T-cell (primary cell): ENCODE results near the gene PRPSAP1. TPM values are rescaled to one million over a fixed set of nuclear protein-coding genes. Genes with fewer than 3 reads are reported as not detected.
A peak's percentile ranks its signal among the peaks of the same experiment; 100 is the strongest.
"Not testable (repeated sequence)": the region's sequence is repeated elsewhere in the genome, so short reads cannot be mapped to it uniquely, and the experiment has no call there.

Experiments
- ATAC-seq, 4 experiments: fragments of 200-7000 bp in 3 of 4; fragments of 150-1000 bp in 1 of 4; cut with Tn5 transposase; replicated peaks in 1 of 4; 1 replicate in 3 of 4; 2 replicates in 1 of 4; pipeline ENCODE4 v1.10.0; 2021; ENCODE audit warnings: moderate library complexity in 3 of 4, mild to moderate bottlenecking in 2 of 4, moderate number of reproducible peaks in 1 of 4
- CTCF ChIA-PET, 2 donors: fragments of 300-600 bp; sonication (Branson Sonifier 250); formaldehyde crosslinking; loops; one replicate each; lab custom pipeline; 2022; ENCODE audit warnings: antibody characterized with exemption in 2 of 2; lab: Charles Lee
- POLR2A ChIA-PET, 2 donors: fragments of 300-600 bp; sonication (Branson Sonifier 250); formaldehyde crosslinking; loops; one replicate each; lab custom pipeline; 2022; ENCODE audit warnings: antibody characterized with exemption in 2 of 2; lab: Charles Lee
- DNase-seq, 35 experiments: peaks; one replicate each; pipeline versions ENCODE4 v3.0.0 to v3.0.0-alpha.2; 2013 to 2023
- H3K27ac ChIP-seq: one replicate; pipeline ENCODE4 v1.5.1; 2013; ENCODE audit warnings: low read length
- H3K27me3 ChIP-seq, 2 experiments: replicated peaks in 1 of 2; 1 replicate in 1 of 2; 2 replicates in 1 of 2; pipeline versions ENCODE4 v1.6.1 to v1.7.0; 2013; ENCODE audit warnings: low read length in 1 of 2, mixed read lengths in 1 of 2; ENCODE audit not compliant: control insufficient read depth in 2 of 2, insufficient read depth in 2 of 2; ENCODE audit errors: extremely low read depth in 1 of 2
- H3K36me3 ChIP-seq, 2 donors: 1 replicate in 1 of 2; 2 replicates in 1 of 2; pipeline versions ENCODE4 v1.6.1 to v1.7.0; 2013; ENCODE audit warnings: low read length in 1 of 2; ENCODE audit not compliant: control insufficient read depth in 2 of 2, insufficient read depth in 1 of 2; ENCODE audit errors: extremely low read depth in 1 of 2
- H3K4me1 ChIP-seq, 2 experiments: 1 replicate in 1 of 2; 2 replicates in 1 of 2; pipeline versions ENCODE4 v1.6.1 to v1.7.0; 2013; ENCODE audit warnings: low read length in 2 of 2, mixed read lengths in 1 of 2; ENCODE audit not compliant: insufficient read depth in 2 of 2, control insufficient read depth in 1 of 2; ENCODE audit errors: extremely low read depth in 1 of 2
- H3K4me3 ChIP-seq, 2 donors: 1 replicate in 1 of 2; 2 replicates in 1 of 2; pipeline versions ENCODE4 v1.5.1 to v1.7.0; 2013; ENCODE audit warnings: mild to moderate bottlenecking in 2 of 2, low read length in 1 of 2, moderate library complexity in 1 of 2; ENCODE audit not compliant: control insufficient read depth in 1 of 2; ENCODE audit errors: extremely low read depth in 1 of 2
- H3K9me3 ChIP-seq: 2 replicates; pipeline ENCODE4 v1.7.0; 2013
- H3K27ac Mint-ChIP-seq, 2 donors: one replicate each; pipeline ENCODE4 v1.8.0; 2020 to 2021; ENCODE audit warnings: mild to moderate bottlenecking in 2 of 2, mixed read lengths in 2 of 2
- H3K27me3 Mint-ChIP-seq, 2 donors: one replicate each; pipeline ENCODE4 v1.8.0; 2021 to 2022; ENCODE audit warnings: mixed read lengths in 2 of 2
- H3K36me3 Mint-ChIP-seq: one replicate; pipeline ENCODE4 v1.8.0; 2021; ENCODE audit warnings: mixed read lengths
- H3K4me1 Mint-ChIP-seq, 3 donors: one replicate each; pipeline ENCODE4 v1.8.0; 2020 to 2022; ENCODE audit warnings: mixed read lengths in 3 of 3, mild to moderate bottlenecking in 1 of 3
- H3K4me3 Mint-ChIP-seq, 3 donors: one replicate each; pipeline ENCODE4 v1.8.0; 2020 to 2022; ENCODE audit warnings: mild to moderate bottlenecking in 3 of 3, mixed read lengths in 3 of 3, moderate library complexity in 3 of 3
- H3K9me3 Mint-ChIP-seq, 3 donors: one replicate each; pipeline ENCODE4 v1.8.0; 2020 to 2022; ENCODE audit warnings: mixed read lengths in 3 of 3
- WGBS: methylation state at CpG from one replicate; pipeline ENCODE4 v1.1.5; 2013; ENCODE audit warnings: missing lambda C conversion rate; ENCODE audit not compliant: insufficient coverage; 5-methylcytosine and 5-hydroxymethylcytosine counted together
- total RNA-seq, 35 experiments: library from RNA in 6 of 35; stranded (reverse) in 6 of 35; fragments of 120-200 nt in 1 of 35; gene quantifications; one replicate each; pipeline versions ENCODE4 v1.2.1 to v1.2.4 and lab custom pipeline; 2013 to 2026

PRPSAP1 gene
- total RNA-seq, 5 donors from 2014 or later (not counting 1 experiment from before 2014, with no cell fraction given) = 27.5 to 47.0 (median 40.0) TPM

- peak in 2 of 4 experiments; percentile 4 to 12 for ATAC-seq
- Mint-ChIP-seq H3K27ac (peak overlapping the region; percentile 85 to 90), H3K9me3 (no peaks in the 10 kb centered on the region), H3K4me3 (peak overlapping the region; percentile 63 to 79 (median 74)), H3K4me1 (peaks cover 68 to 79% (median 75%) of the 10 kb centered on the region in 3 donors), H3K36me3 (peaks cover 23% of the 10 kb centered on the region), H3K27me3 (no peaks in the 10 kb centered on the region)
- Histone ChIP-seq H3K36me3 (peaks cover 0 to 28% of the 10 kb centered on the region in 2 donors), H3K27ac (peak overlapping the region; percentile 93), H3K9me3 (no peaks in the 10 kb centered on the region), H3K27me3 (no peaks in the 10 kb centered on the region), H3K4me3 (peak overlapping the region; percentile 7 to 48), H3K4me1 (peaks cover 44 to 99% of the 10 kb centered on the region in 2 experiments)
- CTCF ChIA-PET = interaction anchor here in 1 of 2 donors (0.5 to 1.1 kb wide), 2 partner anchors 55 to 91 kb away, joined by 3 read pairs; no protein-coding TSS in a partner anchor
- peak in 4 of 35 experiments; percentile 28 to 42 (median 38) for DNase-seq
- POLR2A ChIA-PET = interaction anchor here (0.5 to 1.0 kb wide), 7 partner anchors 8 to 152 kb away, joined by 3 to 4 read pairs (median 3); no protein-coding TSS in a partner anchor
- WGBS = 29% methylated on average over 4 of the region's 14 CpGs
Measured at GRCh38 chr17:76270770-76271668, 82.7 kb downstream of the PRPSAP1 start.

- ChIA-PET POLR2A (interaction anchor here (0.6 kb wide), 2 partner anchors 116 to 152 kb away, joined by 3 to 4 read pairs; no protein-coding TSS in a partner anchor), CTCF (interaction anchor here in 1 of 2 donors (0.5 to 1.1 kb wide), 2 partner anchors 55 to 90 kb away, joined by 3 read pairs; no protein-coding TSS in a partner anchor)
- H3K36me3 ChIP-seq = peaks cover 0 to 28% of the 10 kb centered on the region in 2 donors
- Mint-ChIP-seq H3K36me3 (peaks cover 23% of the 10 kb centered on the region), H3K9me3 (no peaks in the 10 kb centered on the region), H3K27ac (peak overlapping the region; percentile 95 to 96), H3K27me3 (no peaks in the 10 kb centered on the region), H3K4me1 (peaks cover 68 to 72% (median 70%) of the 10 kb centered on the region in 3 donors), H3K4me3 (peak overlapping the region; percentile 31 to 91 (median 85))
- no peaks in the 10 kb centered on the region for H3K9me3 ChIP-seq
- no peak for ATAC-seq
- no peaks in the 10 kb centered on the region for H3K27me3 ChIP-seq
- no peak overlapping the region for H3K4me3 ChIP-seq
- H3K27ac ChIP-seq = peak overlapping the region; percentile 93
- DNase-seq = peak in 4 of 35 experiments; percentile 20 to 39 (median 38)
- H3K4me1 ChIP-seq = peaks cover 44 to 90% of the 10 kb centered on the region in 2 experiments
- WGBS = 52% methylated on average over 11 of the region's 26 CpGs
Measured at GRCh38 chr17:76270127-76270592, 83.6 kb downstream of the PRPSAP1 start.

GRCh38 chr17:76268991-76269981 is 84.4 kb downstream of the PRPSAP1 start:
- ChIA-PET POLR2A (interaction anchor here (0.5 to 1.2 kb wide), 7 partner anchors 13 to 206 kb away, joined by 3 to 9 read pairs (median 4); no protein-coding TSS in a partner anchor), CTCF (interaction anchor here (0.6 to 1.5 kb wide), 5 partner anchors 77 to 905 kb away, joined by 3 to 7 read pairs (median 4); no protein-coding TSS in a partner anchor)
- Histone ChIP-seq H3K4me1 (peaks cover 42 to 87% of the 10 kb centered on the region in 2 experiments), H3K4me3 (peak overlapping the region in 1 of 2 donors; percentile 44), H3K36me3 (peaks cover 0 to 28% of the 10 kb centered on the region in 2 donors), H3K9me3 (no peaks in the 10 kb centered on the region), H3K27me3 (no peaks in the 10 kb centered on the region), H3K27ac (peak overlapping the region; percentile 83)
- Mint-ChIP-seq H3K27ac (peak overlapping the region; percentile 95 to 96), H3K27me3 (no peaks in the 10 kb centered on the region), H3K4me3 (peak overlapping the region; percentile 85 to 91 (median 89)), H3K9me3 (no peaks in the 10 kb centered on the region), H3K4me1 (peaks cover 66 to 69% (median 67%) of the 10 kb centered on the region in 3 donors), H3K36me3 (peaks cover 23% of the 10 kb centered on the region)
- no peak for ATAC-seq
- WGBS = 73% methylated on average over 3 of the region's 12 CpGs
- peak in 1 of 35 experiments; percentile 25 for DNase-seq

- H3K27me3 Mint-ChIP-seq = no peaks in the 10 kb centered on the region
- H3K4me1 Mint-ChIP-seq = peaks cover 65 to 69% (median 67%) of the 10 kb centered on the region in 3 donors
- Histone ChIP-seq H3K4me3 (peak overlapping the region; percentile 74 to 77), H3K27ac (peak overlapping the region; percentile 83), H3K27me3 (no peaks in the 10 kb centered on the region), H3K4me1 (peaks cover 43 to 83% of the 10 kb centered on the region in 2 experiments), H3K36me3 (peaks cover 0 to 28% of the 10 kb centered on the region in 2 donors), H3K9me3 (no peaks in the 10 kb centered on the region)
- peak overlapping the region; percentile 85 to 91 (median 89) for H3K4me3 Mint-ChIP-seq
- CTCF ChIA-PET = interaction anchor here (0.6 to 1.5 kb wide), 8 partner anchors 59 to 904 kb away, joined by 3 to 13 read pairs (median 4); no protein-coding TSS in a partner anchor
- H3K36me3 Mint-ChIP-seq = peaks cover 23% of the 10 kb centered on the region
- no peaks in the 10 kb centered on the region for H3K9me3 Mint-ChIP-seq
- DNase-seq (peak in 34 of 35 experiments; percentile 57 to 81 (median 67)), ATAC-seq (peak in 1 of 4 experiments; percentile 5)
- POLR2A ChIA-PET = interaction anchor here (0.5 to 1.2 kb wide), 9 partner anchors 9 to 492 kb away, joined by 3 to 9 read pairs (median 4); no protein-coding TSS in a partner anchor
- peak overlapping the region; percentile 95 to 96 for H3K27ac Mint-ChIP-seq
- WGBS = 33% methylated on average over 3 of the region's 9 CpGs
Measured at GRCh38 chr17:76268015-76268749, 85.5 kb downstream of the PRPSAP1 start.

- not testable (repeated sequence) for ATAC-seq, H3K27me3 Mint-ChIP-seq, H3K27me3 ChIP-seq, H3K9me3 ChIP-seq, H3K9me3 Mint-ChIP-seq
- CTCF ChIA-PET = interaction anchor here in 1 of 2 donors (0.8 to 1.5 kb wide), 5 partner anchors 75 to 164 kb away, joined by 3 to 7 read pairs (median 3); partner anchors contain the start of gene EXOC7
- peak overlapping the region; percentile 85 to 91 (median 89) for H3K4me3 Mint-ChIP-seq
- peaks cover 65 to 69% (median 67%) of the 10 kb centered on the region in 3 donors for H3K4me1 Mint-ChIP-seq
- POLR2A ChIA-PET = interaction anchor here (0.5 to 1.5 kb wide), 6 partner anchors 22 to 733 kb away, joined by 4 to 10 read pairs (median 6); no protein-coding TSS in a partner anchor
- peaks cover 23% of the 10 kb centered on the region for H3K36me3 Mint-ChIP-seq
- H3K4me1 ChIP-seq = peaks cover 42 to 83% of the 10 kb centered on the region in 2 experiments
- H3K27ac Mint-ChIP-seq = peak overlapping the region; percentile 95 to 96
- peak in 1 of 35 experiments; percentile 43 for DNase-seq
- WGBS = 20% methylated on average over 1 of the region's 13 CpGs
- H3K36me3 ChIP-seq = peaks cover 0 to 28% of the 10 kb centered on the region in 2 donors
- H3K4me3 ChIP-seq = peak overlapping the region; percentile 74 to 77
- H3K27ac ChIP-seq = peak overlapping the region; percentile 83
Measured at GRCh38 chr17:76267581-76268001, 86.1 kb downstream of the PRPSAP1 start.
